Lower leg skin (tissue), 4 donors: ENCODE measurements around the gene ANXA8. TPM values are rescaled to one million over a fixed set of nuclear protein-coding genes. Genes with fewer than 3 reads are reported as not detected.

Experiments
- DNase-seq, 2 donors: peaks; one replicate each; pipeline ENCODE4 v3.0.0-alpha.2; 2019; ENCODE audit warnings: low spot score in 2 of 2
- H3K4me3 ChIP-seq: fragments of 200-600 bp; sonication (generic); 2 replicates; pipeline ENCODE4 v1.5.1; 2017; ENCODE audit warnings: mild to moderate bottlenecking, low read depth; ENCODE audit not compliant: poor library complexity, severe bottlenecking
- POLR2A ChIP-seq, 2 donors: fragments of 450-650 bp; IDR thresholded peaks; one replicate each; pipeline ENCODE4 v1.6.1; 2016 to 2017; ENCODE audit warnings: antibody characterized with exemption in 2 of 2, mild to moderate bottlenecking in 1 of 2, moderate library complexity in 1 of 2
- WGBS, 2 donors: methylation state at CpG; one replicate each; pipeline ENCODE4 v1.1.5; 2018; 5-methylcytosine and 5-hydroxymethylcytosine counted together
- intact Hi-C: fragments of 100-400 bp; cut with DNase I; formaldehyde crosslinking; loops from one replicate; pipeline ENCODE4 v1.15.0; 2023; ENCODE audit warnings: low total_unique reads
- total RNA-seq, 4 donors: library from RNA; depleted of rRNA; stranded (reverse); fragments of >200 nt; gene quantifications; one replicate each; pipeline ENCODE4 v1.1.0, GENCODE V29; 2016
- TF ChIP-seq, protein P1 (sequence below), 3 donors: fragments of 450-650 bp; IDR thresholded peaks; one replicate each; pipeline ENCODE4 v1.5.1; 2016; ENCODE audit warnings: antibody characterized with exemption in 3 of 3, mild to moderate bottlenecking in 3 of 3, moderate library complexity in 2 of 3

ANXA8 gene
- total RNA-seq, 4 donors from 2014 or later = 94.1 to 198 (median 139) TPM

DNA sequence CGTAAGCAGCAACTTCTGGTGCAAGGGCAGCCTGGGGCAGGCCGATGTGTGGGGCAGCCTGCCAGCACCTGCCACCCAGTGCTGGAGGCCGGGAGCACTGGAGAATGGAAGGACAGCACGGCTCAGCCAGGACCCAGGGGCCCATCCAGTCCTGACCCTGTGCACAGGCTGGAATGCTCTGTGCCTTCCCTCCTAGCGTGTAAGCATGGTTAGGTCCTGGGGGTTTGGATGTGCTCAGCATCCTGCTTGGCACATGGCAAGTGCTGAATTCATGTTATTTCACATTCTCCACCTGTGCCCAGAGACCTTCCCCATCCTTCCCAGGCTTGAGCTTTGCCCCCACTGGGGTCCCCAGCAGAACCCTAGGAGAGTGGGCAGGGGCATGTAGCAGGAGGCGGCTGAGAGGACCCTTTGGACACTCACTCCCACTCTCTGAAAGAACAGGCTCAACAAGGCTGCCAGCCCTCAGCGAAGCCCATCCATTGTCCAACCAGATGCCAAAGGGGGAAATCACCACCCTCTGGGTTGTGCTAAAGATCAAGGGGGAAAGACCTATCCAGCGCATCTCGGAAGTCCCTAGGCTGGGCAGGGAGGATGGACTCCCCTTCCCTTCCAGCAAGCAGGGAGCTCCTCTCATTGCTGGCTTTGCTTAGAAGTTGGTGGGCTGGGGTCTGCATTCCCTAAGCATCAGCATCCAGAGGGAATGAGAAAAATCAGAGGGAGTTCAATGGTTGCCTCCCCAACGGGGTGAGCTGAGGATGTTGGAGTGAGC is 29.7 kb downstream of the ANXA8 start:
- intact Hi-C loops = no loop called here
- H3K4me3 ChIP-seq = no peak overlapping the region
- WGBS, 2 donors = 75 to 76% methylated on average over 8 to 10 of the region's 10 CpGs
- no peak for DNase-seq
- TF ChIP-seq, protein P1, sequence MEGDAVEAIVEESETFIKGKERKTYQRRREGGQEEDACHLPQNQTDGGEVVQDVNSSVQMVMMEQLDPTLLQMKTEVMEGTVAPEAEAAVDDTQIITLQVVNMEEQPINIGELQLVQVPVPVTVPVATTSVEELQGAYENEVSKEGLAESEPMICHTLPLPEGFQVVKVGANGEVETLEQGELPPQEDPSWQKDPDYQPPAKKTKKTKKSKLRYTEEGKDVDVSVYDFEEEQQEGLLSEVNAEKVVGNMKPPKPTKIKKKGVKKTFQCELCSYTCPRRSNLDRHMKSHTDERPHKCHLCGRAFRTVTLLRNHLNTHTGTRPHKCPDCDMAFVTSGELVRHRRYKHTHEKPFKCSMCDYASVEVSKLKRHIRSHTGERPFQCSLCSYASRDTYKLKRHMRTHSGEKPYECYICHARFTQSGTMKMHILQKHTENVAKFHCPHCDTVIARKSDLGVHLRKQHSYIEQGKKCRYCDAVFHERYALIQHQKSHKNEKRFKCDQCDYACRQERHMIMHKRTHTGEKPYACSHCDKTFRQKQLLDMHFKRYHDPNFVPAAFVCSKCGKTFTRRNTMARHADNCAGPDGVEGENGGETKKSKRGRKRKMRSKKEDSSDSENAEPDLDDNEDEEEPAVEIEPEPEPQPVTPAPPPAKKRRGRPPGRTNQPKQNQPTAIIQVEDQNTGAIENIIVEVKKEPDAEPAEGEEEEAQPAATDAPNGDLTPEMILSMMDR (IDR thresholded peaks at IDR 0.05) = no peak
- TF ChIP-seq POLR2A (IDR thresholded peaks at IDR 0.05) = no peak

DNA sequence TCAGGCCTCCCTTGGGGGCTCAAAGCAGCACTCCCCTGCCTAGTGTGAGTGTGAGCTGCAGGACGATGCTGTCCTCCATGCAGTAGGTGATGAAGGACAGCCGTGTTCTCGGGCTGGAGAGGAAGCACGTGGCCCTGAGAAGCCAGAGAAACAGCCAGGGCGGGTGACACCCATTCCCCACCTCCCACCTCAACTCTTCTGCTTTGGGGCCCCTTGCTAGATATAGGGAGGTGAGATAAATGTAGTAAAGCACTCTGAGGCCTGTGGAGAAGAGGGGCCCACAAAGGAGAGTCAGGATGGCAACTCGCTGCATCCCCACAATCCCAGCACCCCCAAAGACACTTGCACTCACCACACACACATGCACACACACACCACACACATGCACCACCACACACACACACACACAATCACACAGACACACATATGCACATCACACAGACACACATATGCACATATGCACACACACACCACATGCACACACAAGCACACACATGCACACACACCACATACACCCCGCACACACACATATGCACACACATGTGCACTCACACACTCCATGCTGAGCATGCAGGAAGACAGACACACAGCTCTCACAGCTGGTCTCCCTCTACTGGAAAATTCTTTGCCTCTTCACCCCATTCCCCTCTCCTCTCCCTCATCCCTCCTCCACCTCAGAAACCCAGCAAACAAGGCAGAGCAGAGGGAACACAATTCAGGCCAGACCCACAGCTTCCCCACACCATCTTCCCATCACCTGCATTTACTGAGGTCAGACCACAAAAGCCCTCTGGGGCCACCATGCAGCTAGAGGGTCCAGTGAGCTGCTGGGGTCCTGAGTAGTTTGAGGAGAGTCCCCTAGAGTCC is 30.5 kb downstream of the ANXA8 start:
- intact Hi-C loops = no loop called here
- no peak for DNase-seq
- H3K4me3 ChIP-seq = no peak overlapping the region
- TF ChIP-seq, protein P1 (IDR thresholded peaks at IDR 0.05) = no peak
- TF ChIP-seq POLR2A (IDR thresholded peaks at IDR 0.05) = no peak
- 63 to 66% methylated on average over 7 of the region's 7 CpGs for WGBS, 2 donors

DNA sequence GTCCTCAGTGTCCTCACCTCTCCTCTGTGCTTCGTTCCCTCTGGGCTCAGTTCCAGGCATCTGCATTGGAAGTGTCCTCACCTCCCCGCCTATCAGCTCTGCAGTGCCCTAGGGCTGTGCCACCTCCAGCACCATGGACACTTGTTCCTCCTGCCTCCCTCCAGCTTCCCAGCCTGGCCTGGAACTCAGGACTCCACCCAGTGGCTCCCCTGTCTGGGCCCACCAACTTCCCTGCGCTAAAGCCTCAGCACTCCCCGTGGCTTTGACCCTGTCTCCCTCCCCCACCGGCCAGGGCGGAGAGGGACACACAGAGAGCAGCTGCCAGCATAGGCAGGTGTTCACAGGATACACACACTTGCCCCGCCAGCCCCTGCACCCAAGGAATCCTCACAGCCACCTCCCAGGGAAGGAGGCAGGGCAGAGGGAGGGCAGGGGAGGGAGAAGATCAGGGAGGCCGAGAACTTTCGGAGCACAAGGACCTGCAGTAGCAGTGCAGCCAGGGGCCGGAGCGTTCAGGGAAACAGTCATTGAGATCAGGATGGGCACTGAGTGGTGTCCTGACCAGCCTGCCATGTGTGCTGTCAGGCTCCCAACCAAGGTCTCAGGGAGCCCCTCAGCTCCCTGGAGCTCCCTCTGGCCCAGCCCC is 31.3 kb downstream of the ANXA8 start:
- WGBS, 2 donors = 67 to 69% methylated on average over 11 of the region's 11 CpGs
- no peak overlapping the region for H3K4me3 ChIP-seq
- DNase-seq = no peak
- intact Hi-C loops = no loop called here
- no peak for TF ChIP-seq POLR2A (IDR thresholded peaks at IDR 0.05)

DNA sequence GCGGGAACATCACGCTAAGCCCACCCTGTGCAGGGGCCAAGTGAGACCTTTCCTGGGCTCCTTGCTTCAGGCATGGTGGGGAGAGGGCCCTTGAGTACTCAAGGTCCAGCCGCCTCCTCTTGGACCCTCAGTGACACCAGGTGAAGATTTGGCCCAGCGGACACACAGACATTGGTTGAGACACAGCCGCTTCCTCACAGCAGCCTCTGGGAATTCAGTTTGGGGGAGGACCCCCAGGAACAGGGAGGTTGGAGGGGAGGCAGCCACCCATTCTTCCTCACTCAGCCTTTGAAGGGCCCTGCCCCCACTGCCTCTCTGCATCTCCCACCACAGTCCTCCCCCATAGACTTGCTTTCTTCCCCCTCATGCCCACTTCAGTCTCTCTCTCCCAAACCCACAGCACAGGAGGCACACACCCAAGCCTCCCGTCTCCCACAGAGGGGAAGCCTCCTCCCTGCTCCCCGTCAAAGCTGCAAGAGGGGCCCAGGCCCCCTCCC is 31.9 kb downstream of the ANXA8 start:
- TF ChIP-seq, protein P1 (IDR thresholded peaks at IDR 0.05) = no peak
- no peak for TF ChIP-seq POLR2A (IDR thresholded peaks at IDR 0.05)
- WGBS, 2 donors = 83 to 86% methylated on average over 7 of the region's 7 CpGs
- intact Hi-C loops = no loop called here
- H3K4me3 ChIP-seq = no peak overlapping the region
- DNase-seq = no peak

DNA sequence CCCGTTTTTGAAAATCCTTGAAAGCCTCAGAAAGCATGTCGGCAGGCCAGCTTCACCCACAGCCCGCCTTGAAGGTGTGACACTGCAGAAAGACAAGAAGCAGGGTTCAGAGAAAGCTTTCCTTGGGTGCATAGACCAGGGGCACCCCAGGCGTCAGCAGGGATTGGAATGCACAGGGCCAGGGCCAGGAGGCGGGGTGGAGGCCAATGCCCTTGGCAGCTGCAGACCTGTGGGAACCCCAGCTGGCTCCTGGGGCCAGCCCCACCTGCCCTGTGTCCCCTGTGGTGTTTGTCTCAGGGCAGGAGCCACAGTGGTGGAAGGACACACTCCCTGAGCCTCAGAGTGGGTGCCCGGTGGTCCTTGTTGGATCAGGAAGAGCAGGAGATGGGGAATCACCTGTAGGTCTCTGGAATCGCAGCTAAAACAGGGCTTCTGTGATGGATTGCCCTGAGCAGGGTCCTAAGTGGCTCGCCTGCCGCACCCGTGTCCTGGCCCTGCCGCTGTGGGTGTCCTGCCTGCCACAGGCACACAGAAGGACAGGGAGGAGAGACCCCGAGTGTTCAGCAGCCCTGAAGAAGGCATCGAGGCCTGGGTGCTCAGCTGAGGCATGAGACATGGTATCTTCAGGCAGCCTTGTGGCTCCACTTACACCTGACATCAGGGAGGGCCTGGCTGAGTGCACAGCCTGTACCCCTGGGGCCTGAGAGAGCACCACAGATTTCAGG is 32.5 kb downstream of the ANXA8 start:
- no peak overlapping the region for H3K4me3 ChIP-seq
- 85 to 86% methylated on average over 12 of the region's 13 CpGs for WGBS, 2 donors
- no peak for DNase-seq
- no peak for TF ChIP-seq POLR2A (IDR thresholded peaks at IDR 0.05)
- TF ChIP-seq, protein P1 (IDR thresholded peaks at IDR 0.05) = no peak
- intact Hi-C loops = no loop called here
